Measurements from ENCODE around the gene FHL3.
"Not testable (repeated sequence)": the region's sequence is repeated elsewhere in the genome, so short reads cannot be mapped to it uniquely, and the experiment has no call there.

The FHL3 gene

GRCh38 chr1:37983546-37983945, 21.8 kb downstream of the FHL3 start:
- DNase-seq, result no peak

- no peak for DNase-seq
Observed at GRCh38 chr1:37978541-37978940, 26.8 kb downstream of the FHL3 start.

GRCh38 chr1:37975083-37975482, 30.2 kb downstream of the FHL3 start:
- DNase-seq, result not testable (repeated sequence)

- no peak for DNase-seq
Observed at GRCh38 chr1:37974567-37974966, 30.7 kb downstream of the FHL3 start.

GRCh38 chr1:37973684-37974083, 31.6 kb downstream of the FHL3 start:
- DNase-seq, result not testable (repeated sequence)

- no peak for DNase-seq
Observed at GRCh38 chr1:37965301-37965700, 40.0 kb downstream of the FHL3 start.

- DNase-seq, result not testable (repeated sequence)
Observed at GRCh38 chr1:37964106-37964505, 41.2 kb downstream of the FHL3 start.

GRCh38 chr1:37958690-37959089, 46.6 kb downstream of the FHL3 start:
- no peak for DNase-seq

- no peak for DNase-seq
Observed at GRCh38 chr1:37955685-37956084, 49.6 kb downstream of the FHL3 start.

GRCh38 chr1:37954316-37954971, 50.9 kb downstream of the FHL3 start:
- DNase-seq, result no peak

- DNase-seq, result no peak
Observed at GRCh38 chr1:37952738-37953137, 52.6 kb downstream of the FHL3 start.

GRCh38 chr1:37951783-37952624, 53.3 kb downstream of the FHL3 start:
- no peak for DNase-seq

GRCh38 chr1:37951041-37951782, 54.1 kb downstream of the FHL3 start:
- DNase-seq, result no peak

- DNase-seq, result no peak
Observed at GRCh38 chr1:37949524-37950152, 55.7 kb downstream of the FHL3 start.

- DNase-seq, result no peak
Observed at GRCh38 chr1:37948841-37949240, 56.5 kb downstream of the FHL3 start.

- DNase-seq, result no peak
Observed at GRCh38 chr1:37948166-37948565, 57.1 kb downstream of the FHL3 start.

GRCh38 chr1:37947364-37947763, 58.0 kb downstream of the FHL3 start:
- DNase-seq, result no peak

Measured in T-helper 9 cell (primary cell).